ENCODE measurements around the gene MTMR12. TPM values are rescaled to one million over a fixed set of nuclear protein-coding genes. Genes with fewer than 3 reads are reported as not detected.

MTMR12 gene
- total RNA-seq, 2 donors from 2014 or later = 43.1 to 70.7 TPM

DNA sequence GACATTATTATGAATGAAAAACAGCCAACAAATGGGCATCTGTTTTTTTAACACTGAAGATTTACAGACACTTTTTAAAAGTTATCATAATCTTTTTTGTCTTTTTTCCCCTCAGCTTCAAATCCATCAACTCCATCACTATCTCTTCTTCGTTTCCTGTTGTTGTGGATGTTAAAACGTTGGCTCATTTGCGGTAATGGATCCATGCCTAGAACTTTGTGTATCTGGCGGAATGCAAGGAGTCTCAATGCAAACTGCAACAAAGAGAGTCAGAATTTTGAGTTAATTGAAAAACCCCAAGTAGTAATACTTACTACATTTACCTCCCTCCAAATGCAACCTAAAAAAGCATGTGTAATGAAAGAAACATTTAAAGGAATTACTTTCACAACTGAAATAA is 42.9 kb upstream of the MTMR12 start:
- no peaks in the 10 kb centered on the region for H3K4me1 ChIP-seq (replicated peaks)
- H3K36me3 ChIP-seq = no peaks in the 10 kb centered on the region
- 47% methylated on average over 4 of the region's 4 CpGs for WGBS
- intact Hi-C loops (cut with DNase I) = no loop called here
- no peak overlapping the region for H3K27ac ChIP-seq
- DNase-seq (ENCODE audit: low spot score) = no peak
- H3K4me3 ChIP-seq = no peak overlapping the region
- H3K27me3 ChIP-seq (replicated peaks; ENCODE audit: insufficient read depth) = no peaks in the 10 kb centered on the region
- TF ChIP-seq, protein P1, sequence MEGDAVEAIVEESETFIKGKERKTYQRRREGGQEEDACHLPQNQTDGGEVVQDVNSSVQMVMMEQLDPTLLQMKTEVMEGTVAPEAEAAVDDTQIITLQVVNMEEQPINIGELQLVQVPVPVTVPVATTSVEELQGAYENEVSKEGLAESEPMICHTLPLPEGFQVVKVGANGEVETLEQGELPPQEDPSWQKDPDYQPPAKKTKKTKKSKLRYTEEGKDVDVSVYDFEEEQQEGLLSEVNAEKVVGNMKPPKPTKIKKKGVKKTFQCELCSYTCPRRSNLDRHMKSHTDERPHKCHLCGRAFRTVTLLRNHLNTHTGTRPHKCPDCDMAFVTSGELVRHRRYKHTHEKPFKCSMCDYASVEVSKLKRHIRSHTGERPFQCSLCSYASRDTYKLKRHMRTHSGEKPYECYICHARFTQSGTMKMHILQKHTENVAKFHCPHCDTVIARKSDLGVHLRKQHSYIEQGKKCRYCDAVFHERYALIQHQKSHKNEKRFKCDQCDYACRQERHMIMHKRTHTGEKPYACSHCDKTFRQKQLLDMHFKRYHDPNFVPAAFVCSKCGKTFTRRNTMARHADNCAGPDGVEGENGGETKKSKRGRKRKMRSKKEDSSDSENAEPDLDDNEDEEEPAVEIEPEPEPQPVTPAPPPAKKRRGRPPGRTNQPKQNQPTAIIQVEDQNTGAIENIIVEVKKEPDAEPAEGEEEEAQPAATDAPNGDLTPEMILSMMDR (IDR thresholded peaks at IDR 0.05) = no peak
- no peak for TF ChIP-seq POLR2A (IDR thresholded peaks at IDR 0.05)
- TF ChIP-seq POLR2AphosphoS5 (IDR thresholded peaks at IDR 0.05) = no peak
- no peaks in the 10 kb centered on the region for H3K9me3 ChIP-seq

DNA sequence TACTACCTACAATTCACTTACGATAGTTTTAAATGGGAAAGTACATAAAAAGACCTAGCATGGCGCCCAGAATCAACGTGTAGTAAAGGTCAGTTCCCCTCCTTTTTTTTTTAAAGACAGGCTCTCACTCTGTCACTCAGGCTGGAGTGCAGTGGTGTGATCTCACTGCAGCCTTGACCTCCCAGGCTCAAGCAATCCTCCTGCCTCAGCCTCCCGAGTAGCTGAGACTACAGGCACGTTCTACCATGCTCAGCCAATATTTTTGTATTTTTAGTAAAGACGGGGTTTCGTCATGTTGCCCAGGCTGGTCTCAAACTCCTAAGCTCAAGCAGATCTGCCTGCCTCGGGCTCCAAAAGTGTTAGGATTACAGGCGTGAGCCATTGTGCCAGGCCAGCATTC is 40.7 kb upstream of the MTMR12 start:
- H3K4me1 ChIP-seq (replicated peaks) = no peaks in the 10 kb centered on the region
- H3K27ac ChIP-seq = no peak overlapping the region
- DNase-seq (ENCODE audit: low spot score) = no peak
- H3K9me3 ChIP-seq = no peaks in the 10 kb centered on the region
- 88% methylated on average over 9 of the region's 9 CpGs for WGBS
- TF ChIP-seq, protein P1 (IDR thresholded peaks at IDR 0.05) = no peak
- no peak for TF ChIP-seq POLR2AphosphoS5 (IDR thresholded peaks at IDR 0.05)
- TF ChIP-seq POLR2A (IDR thresholded peaks at IDR 0.05) = no peak
- intact Hi-C loops (cut with DNase I) = no loop called here
- no peaks in the 10 kb centered on the region for H3K27me3 ChIP-seq (replicated peaks; ENCODE audit: insufficient read depth)
- no peak overlapping the region for H3K4me3 ChIP-seq
- H3K36me3 ChIP-seq = no peaks in the 10 kb centered on the region

GRCh38 chr5:32352685-32353084 is 39.9 kb upstream of the MTMR12 start:
- Histone ChIP-seq H3K36me3 (no peaks in the 10 kb centered on the region), H3K27ac (no peak overlapping the region), H3K4me3 (no peak overlapping the region), H3K27me3 (replicated peaks; ENCODE audit: insufficient read depth) (no peaks in the 10 kb centered on the region), H3K9me3 (no peaks in the 10 kb centered on the region), H3K4me1 (replicated peaks) (no peaks in the 10 kb centered on the region)
- DNase-seq (ENCODE audit: low spot score) = no peak
- no peak for TF ChIP-seq POLR2AphosphoS5 (IDR thresholded peaks at IDR 0.05)
- TF ChIP-seq, protein P1 (IDR thresholded peaks at IDR 0.05) = no peak
- TF ChIP-seq POLR2A (IDR thresholded peaks at IDR 0.05) = no peak
- 98% methylated on average over 8 of the region's 8 CpGs for WGBS
- intact Hi-C loops (cut with DNase I) = no loop called here

- no peak overlapping the region for H3K4me3 ChIP-seq
- H3K4me1 ChIP-seq (replicated peaks) = no peaks in the 10 kb centered on the region
- WGBS = 92% methylated on average over 2 of the region's 2 CpGs
- H3K27ac ChIP-seq = no peak overlapping the region
- no peaks in the 10 kb centered on the region for H3K36me3 ChIP-seq
- H3K27me3 ChIP-seq (replicated peaks; ENCODE audit: insufficient read depth) = no peaks in the 10 kb centered on the region
- H3K9me3 ChIP-seq = no peaks in the 10 kb centered on the region
- TF ChIP-seq POLR2A (IDR thresholded peaks at IDR 0.05) (no peak), POLR2AphosphoS5 (IDR thresholded peaks at IDR 0.05) (no peak)
- TF ChIP-seq, protein P1 (IDR thresholded peaks at IDR 0.05) = no peak
- no peak for DNase-seq (ENCODE audit: low spot score)
- intact Hi-C loops (cut with DNase I) = no loop called here
These were observed 34.1 kb upstream of the MTMR12 start for GRCh38 chr5:32346869-32347268.

DNA sequence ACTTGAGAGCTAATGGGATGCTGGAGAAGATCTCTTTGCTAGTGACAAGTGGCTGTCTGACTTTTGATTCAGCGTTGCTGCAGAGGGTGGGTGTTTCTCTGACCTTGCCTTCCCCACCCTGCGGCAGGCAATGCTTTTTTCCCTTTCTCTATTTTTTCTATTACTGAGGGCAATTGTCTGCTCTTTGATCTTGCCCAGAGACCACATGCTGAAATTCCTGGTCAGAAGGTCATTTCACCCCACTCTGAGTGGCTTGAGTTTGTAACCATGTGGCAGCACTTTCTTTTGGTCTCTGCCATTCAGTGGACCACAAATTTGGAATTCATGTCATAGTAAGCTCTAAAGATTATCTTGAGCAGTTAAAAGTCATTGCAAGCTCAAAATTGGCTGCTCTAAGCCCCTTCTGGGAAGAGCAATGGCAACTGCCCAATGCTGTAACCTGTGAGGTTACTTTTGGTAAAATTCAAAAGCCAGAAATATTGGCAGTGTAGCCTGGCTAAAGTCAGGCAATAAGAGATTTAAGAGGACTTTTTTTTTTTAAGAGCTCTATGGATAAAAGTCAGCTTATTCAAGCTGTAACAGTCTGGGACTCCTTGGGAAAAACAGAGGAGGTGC is 30.4 kb upstream of the MTMR12 start:
- TF ChIP-seq, protein P1 (IDR thresholded peaks at IDR 0.05) = no peak
- TF ChIP-seq POLR2AphosphoS5 (IDR thresholded peaks at IDR 0.05) (no peak), POLR2A (IDR thresholded peaks at IDR 0.05) (no peak)
- 95% methylated on average over 2 of the region's 2 CpGs for WGBS
- intact Hi-C loops (cut with DNase I) = no loop called here
- Histone ChIP-seq H3K4me1 (replicated peaks) (no peaks in the 10 kb centered on the region), H3K9me3 (peaks cover 6% of the 10 kb centered on the region), H3K27me3 (replicated peaks; ENCODE audit: insufficient read depth) (no peaks in the 10 kb centered on the region), H3K4me3 (no peak overlapping the region), H3K27ac (no peak overlapping the region), H3K36me3 (no peaks in the 10 kb centered on the region)
- DNase-seq (ENCODE audit: low spot score) = no peak

Data from prostate gland (tissue), 2 donors.